Transverse colon (tissue), 4 donors: ENCODE data around the gene GATAD1. TPM values are rescaled to one million over a fixed set of nuclear protein-coding genes. Genes with fewer than 3 reads are reported as not detected.
A peak's percentile ranks its signal among the peaks of the same experiment; 100 is the strongest.
"Not testable (repeated sequence)": the region's sequence is repeated elsewhere in the genome, so short reads cannot be mapped to it uniquely, and the experiment has no call there.

Experiments
- DNase-seq: peaks from one replicate; pipeline ENCODE4 v3.0.0-alpha.2; 2019
- H3K27ac ChIP-seq, 4 donors: fragments of 200-600 bp; sonication (generic); 2 replicates each; pipeline ENCODE4 v1.5.1; 2016 to 2018; ENCODE audit warnings: inconsistent platforms in 4 of 4
- H3K27me3 ChIP-seq: fragments of 200-600 bp; sonication (generic); 2 replicates; pipeline ENCODE4 v1.5.1; 2017; ENCODE audit warnings: inconsistent platforms
- H3K36me3 ChIP-seq, 4 donors: fragments of 200-600 bp; sonication (generic); 2 replicates each; pipeline ENCODE4 v1.5.1; 2017 to 2019; ENCODE audit warnings: inconsistent platforms in 4 of 4
- H3K4me1 ChIP-seq, 4 donors: fragments of 200-600 bp; sonication (generic); 2 replicates each; pipeline ENCODE4 v1.5.1; 2017 to 2020; ENCODE audit warnings: inconsistent platforms in 4 of 4
- H3K4me3 ChIP-seq, 4 donors: fragments of 200-600 bp; sonication (generic); 1 replicate in 1 of 4; 2 replicates in 3 of 4; pipeline versions ENCODE4 v1.5.1 to v1.6.1; 2017 to 2019; ENCODE audit warnings: inconsistent platforms in 4 of 4
- H3K9me3 ChIP-seq, 2 donors: fragments of 200-600 bp; sonication (generic); 2 replicates each; pipeline ENCODE4 v1.5.1; 2017 to 2019; ENCODE audit warnings: inconsistent platforms in 2 of 2
- EP300 ChIP-seq: sonication (generic); formaldehyde crosslinking; IDR thresholded peaks from one replicate; pipeline ENCODE4 v1.6.1; 2017; ENCODE audit warnings: antibody characterized with exemption, low read depth
- POLR2A ChIP-seq: fragments of 450-650 bp; IDR thresholded peaks from one replicate; pipeline ENCODE4 v1.6.1; 2016; ENCODE audit warnings: antibody characterized with exemption, mild to moderate bottlenecking, moderate library complexity
- POLR2AphosphoS5 ChIP-seq, 3 donors: sonication (generic); formaldehyde crosslinking; IDR thresholded peaks; one replicate each; pipeline ENCODE4 v1.6.1; 2016; ENCODE audit warnings: antibody characterized with exemption in 3 of 3
- WGBS, 2 donors: methylation state at CpG; one replicate each; pipeline ENCODE4 v1.1.5; 2018; ENCODE audit warnings: low coverage in 1 of 2; 5-methylcytosine and 5-hydroxymethylcytosine counted together
- in situ Hi-C, 4 donors: fragments of 200-750 bp; cut with MboI; loops; one replicate each; pipeline versions ENCODE4 v1.15.0 to v1.15.1; 2017; ENCODE audit warnings: low sequenced_read_pairs in 3 of 4, low pct_ligation_motif_present in 1 of 4, low pct_unique_long_range_greater_than_20kb in 1 of 4
- intact Hi-C: fragments of 100-400 bp; cut with DNase I; formaldehyde crosslinking; loops from one replicate; pipeline ENCODE4 v1.15.1; 2023; ENCODE audit warnings: low total_unique reads
- total RNA-seq, 4 donors: library from RNA; depleted of rRNA; stranded (reverse); fragments of >200 nt; gene quantifications; one replicate each; pipeline ENCODE4 v1.1.0, GENCODE V29; 2016
- TF ChIP-seq, protein P1 (sequence below), 5 experiments: fragments of 200-600 bp in 3 of 5; fragments of 450-650 bp in 2 of 5; sonication (generic) in 3 of 5; IDR thresholded peaks; 1 replicate in 2 of 5; 2 replicates in 3 of 5; pipeline ENCODE4 v1.5.1; 2016 to 2017; ENCODE audit warnings: antibody characterized with exemption in 5 of 5, inconsistent platforms in 3 of 5, mild to moderate bottlenecking in 2 of 5, moderate library complexity in 1 of 5

The GATAD1 gene
- total RNA-seq, 4 donors from 2014 or later, result 18.9 to 57.0 (median 41.7) TPM

DNA sequence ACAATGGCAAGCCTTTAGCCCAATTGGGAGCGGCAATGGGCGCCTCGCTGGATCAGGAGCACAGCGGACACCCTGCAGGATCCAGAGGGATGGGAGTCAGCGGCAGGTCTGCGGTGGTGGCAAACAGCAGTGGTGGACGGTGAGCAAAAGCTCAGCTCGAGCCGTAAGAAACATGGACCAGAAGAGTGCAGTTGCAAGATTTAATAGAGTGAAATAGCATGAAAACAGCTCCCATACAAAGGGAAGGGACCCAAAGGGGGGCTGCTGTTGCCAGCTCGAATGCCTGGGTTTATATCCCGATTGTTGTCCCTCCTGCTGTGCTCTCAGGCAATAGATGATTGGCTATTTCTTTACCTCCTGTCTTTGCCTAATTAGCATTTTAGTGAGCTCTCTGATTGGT, 30.4 kb downstream of the GATAD1 start, which contains the start of gene ERVW-1:
Gene ERVW-1 (minus strand): TSS at position 266 of the 400 bp plus-strand sequence. CDS start 7,565 bp downstream, outside the sequence.
- 93 to 97% methylated on average over 9 to 11 of the region's 11 CpGs for WGBS, 2 donors

DNA sequence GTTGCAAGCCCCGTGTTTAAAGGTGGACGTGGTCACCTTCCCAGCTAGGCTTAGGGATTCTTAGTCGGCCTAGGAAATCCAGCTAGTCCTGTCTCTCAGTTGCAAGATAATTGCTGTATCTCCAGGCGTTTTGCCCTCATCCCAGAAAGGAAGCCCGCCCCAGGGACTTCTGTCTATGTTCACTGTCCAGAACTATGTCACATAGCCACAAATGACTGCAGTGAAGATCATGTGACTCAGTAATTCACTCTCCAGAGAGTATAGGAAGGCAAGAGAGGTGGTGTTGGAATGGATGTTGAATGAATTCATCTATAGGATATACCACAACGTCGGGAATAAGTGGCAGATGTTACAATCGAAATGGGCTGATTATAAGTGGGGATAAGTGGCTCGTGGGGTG, 30.8 kb downstream of the GATAD1 start:
- DNase-seq, result no peak
- intact Hi-C loops, result no loop called here
- WGBS, 2 donors, result 93% methylated on average over 9 of the region's 9 CpGs; no CpG with 5 or more reads in 1 of the 2 donors

More for the DNA sequence above, 30.4 kb downstream of the GATAD1 start, which contains the start of gene ERVW-1:
- DNase-seq, H3K4me3 ChIP-seq, H3K4me1 ChIP-seq, H3K27me3 ChIP-seq, in situ Hi-C loops, H3K9me3 ChIP-seq, H3K36me3 ChIP-seq, intact Hi-C loops, H3K27ac ChIP-seq: not testable (repeated sequence)

DNA sequence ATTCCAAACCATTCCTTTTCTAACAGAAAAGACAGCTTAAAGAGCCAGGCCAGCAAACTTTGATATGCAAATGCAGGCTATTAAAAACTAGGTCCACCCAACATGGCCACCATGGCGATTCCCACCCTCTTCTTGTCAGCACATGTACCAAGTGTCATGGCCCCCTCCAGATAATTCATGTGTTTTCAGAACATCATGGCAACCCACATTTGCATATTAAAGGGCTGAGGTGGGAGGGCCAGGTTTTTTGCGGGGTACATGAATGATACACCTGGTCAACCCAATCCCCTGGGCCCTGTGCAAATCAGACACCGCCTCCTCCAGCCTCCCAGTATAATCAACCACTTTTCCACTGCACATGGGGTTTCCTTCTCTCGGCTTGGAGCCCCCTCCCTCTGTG, 31.4 kb downstream of the GATAD1 start:
- H3K4me1 ChIP-seq, result peaks cover 0 to 3% (median 0%) of the 10 kb centered on the region in 4 donors
- DNase-seq, result no peak
- WGBS, 2 donors, result 89 to 93% methylated on average over 3 to 4 of the region's 4 CpGs
- no peaks in the 10 kb centered on the region for H3K27me3 ChIP-seq
- no peaks in the 10 kb centered on the region for H3K9me3 ChIP-seq
- no peak overlapping the region for H3K27ac ChIP-seq
- in situ Hi-C loops (no loop called here), intact Hi-C loops (no loop called here)
- TF ChIP-seq, protein P1, sequence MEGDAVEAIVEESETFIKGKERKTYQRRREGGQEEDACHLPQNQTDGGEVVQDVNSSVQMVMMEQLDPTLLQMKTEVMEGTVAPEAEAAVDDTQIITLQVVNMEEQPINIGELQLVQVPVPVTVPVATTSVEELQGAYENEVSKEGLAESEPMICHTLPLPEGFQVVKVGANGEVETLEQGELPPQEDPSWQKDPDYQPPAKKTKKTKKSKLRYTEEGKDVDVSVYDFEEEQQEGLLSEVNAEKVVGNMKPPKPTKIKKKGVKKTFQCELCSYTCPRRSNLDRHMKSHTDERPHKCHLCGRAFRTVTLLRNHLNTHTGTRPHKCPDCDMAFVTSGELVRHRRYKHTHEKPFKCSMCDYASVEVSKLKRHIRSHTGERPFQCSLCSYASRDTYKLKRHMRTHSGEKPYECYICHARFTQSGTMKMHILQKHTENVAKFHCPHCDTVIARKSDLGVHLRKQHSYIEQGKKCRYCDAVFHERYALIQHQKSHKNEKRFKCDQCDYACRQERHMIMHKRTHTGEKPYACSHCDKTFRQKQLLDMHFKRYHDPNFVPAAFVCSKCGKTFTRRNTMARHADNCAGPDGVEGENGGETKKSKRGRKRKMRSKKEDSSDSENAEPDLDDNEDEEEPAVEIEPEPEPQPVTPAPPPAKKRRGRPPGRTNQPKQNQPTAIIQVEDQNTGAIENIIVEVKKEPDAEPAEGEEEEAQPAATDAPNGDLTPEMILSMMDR (IDR thresholded peaks at IDR 0.05), result no peak
- TF ChIP-seq POLR2AphosphoS5 (IDR thresholded peaks at IDR 0.05) (no peak), EP300 (no peak), POLR2A (no peak)
- H3K36me3 ChIP-seq, result no peaks in the 10 kb centered on the region
- no peak overlapping the region for H3K4me3 ChIP-seq

More for the DNA sequence above, 30.8 kb downstream of the GATAD1 start:
- H3K9me3 ChIP-seq, result no peaks in the 10 kb centered on the region
- H3K4me1 ChIP-seq, result peaks cover 0 to 3% (median 0%) of the 10 kb centered on the region in 4 donors
- in situ Hi-C loops, result no loop called here
- TF ChIP-seq EP300 (no peak), POLR2A (no peak), POLR2AphosphoS5 (IDR thresholded peaks at IDR 0.05) (no peak)
- TF ChIP-seq, protein P1 (IDR thresholded peaks at IDR 0.05), result no peak
- H3K27ac ChIP-seq, result no peak overlapping the region
- no peaks in the 10 kb centered on the region for H3K36me3 ChIP-seq
- no peak overlapping the region for H3K4me3 ChIP-seq
- H3K27me3 ChIP-seq, result no peaks in the 10 kb centered on the region

GRCh38 chr7:92479146-92479545, 31.9 kb downstream of the GATAD1 start:
- H3K36me3 ChIP-seq, H3K27me3 ChIP-seq, H3K4me3 ChIP-seq, intact Hi-C loops, H3K27ac ChIP-seq, H3K9me3 ChIP-seq, H3K4me1 ChIP-seq, in situ Hi-C loops: not testable (repeated sequence)
- peak; percentile 13 for DNase-seq
- WGBS, 2 donors, result 83 to 90% methylated on average over 4 of the region's 4 CpGs

DNA sequence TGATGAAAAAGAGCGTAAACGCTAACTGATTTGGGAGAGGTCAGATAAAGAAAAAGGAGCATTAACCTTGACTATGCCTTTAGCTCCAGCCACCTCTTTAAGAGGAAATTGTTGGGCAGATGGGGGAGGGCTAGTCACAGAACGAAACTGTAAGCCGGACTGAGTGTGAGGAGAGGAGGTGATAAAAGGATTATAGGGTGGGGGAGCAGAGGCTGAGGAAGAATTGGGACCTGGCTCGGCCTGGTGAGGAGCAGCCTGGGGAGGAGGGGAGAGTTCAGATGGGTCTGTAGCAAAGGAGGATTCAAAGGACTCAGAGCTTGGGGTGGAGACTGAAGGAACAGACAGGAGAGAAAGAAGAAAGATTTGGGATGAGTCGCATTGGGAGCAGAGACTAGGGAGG, 36.3 kb downstream of the GATAD1 start:
- H3K4me3 ChIP-seq, in situ Hi-C loops, intact Hi-C loops, H3K9me3 ChIP-seq, H3K27me3 ChIP-seq, DNase-seq, H3K27ac ChIP-seq: not testable (repeated sequence)
- H3K4me1 ChIP-seq, result peaks cover 0 to 17% (median 0%) of the 10 kb centered on the region in 4 donors
- peaks cover 0 to 10% (median 4%) of the 10 kb centered on the region in 4 donors for H3K36me3 ChIP-seq
- 80 to 82% methylated on average over 6 of the region's 6 CpGs for whole genome bisulfite sequencing, 2 donors

GRCh38 chr7:92484226-92484625, 36.9 kb downstream of the GATAD1 start:
- intact Hi-C loops, H3K9me3 ChIP-seq, H3K4me3 ChIP-seq, H3K27ac ChIP-seq, H3K27me3 ChIP-seq, DNase-seq, in situ Hi-C loops: not testable (repeated sequence)
- peaks cover 0 to 17% (median 0%) of the 10 kb centered on the region in 4 donors for H3K4me1 ChIP-seq
- peaks cover 0 to 15% (median 7%) of the 10 kb centered on the region in 4 donors for H3K36me3 ChIP-seq
- 89 to 93% methylated on average over 4 to 6 of the region's 6 CpGs for WGBS, 2 donors
